SK-N-SH treated with all-trans-retinoic acid at 6 μM for 48 hours (cell line): ENCODE results near the gene CDH16.

ENCODE experiments used
- BACH2 ChIP-seq: fragments of 250-450 bp; sonication (Bioruptor Pico); IDR thresholded peaks from 2 replicates; pipeline ENCODE4 v1.9.0; 2021; ENCODE audit warnings: mild to moderate bottlenecking, borderline replicate concordance
- CREB5 ChIP-seq: fragments of 250-450 bp; sonication (Bioruptor Pico); IDR thresholded peaks from 2 replicates; pipeline ENCODE4 v1.5.1; 2020; ENCODE audit warnings: low read depth, mild to moderate bottlenecking, moderate library complexity
- ESRRG ChIP-seq: fragments of 250-450 bp; sonication (Bioruptor Pico); IDR thresholded peaks from 2 replicates; pipeline ENCODE4 v1.6.1; 2021; ENCODE audit warnings: mild to moderate bottlenecking
- GLIS3 ChIP-seq: fragments of 250-450 bp; sonication (Bioruptor Pico); IDR thresholded peaks from 2 replicates; pipeline ENCODE4 v1.5.0; 2020; ENCODE audit warnings: mild to moderate bottlenecking, moderate library complexity
- ISL1 ChIP-seq: fragments of 250-450 bp; sonication (Bioruptor Pico); IDR thresholded peaks from 2 replicates; pipeline ENCODE4 v2.1.2; 2022; ENCODE audit warnings: mild to moderate bottlenecking, moderate library complexity
- PATZ1 ChIP-seq: fragments of 250-450 bp; sonication (Bioruptor Pico); IDR thresholded peaks from 2 replicates; pipeline ENCODE4 v1.8.0; 2020; ENCODE audit warnings: mild to moderate bottlenecking, moderate library complexity, borderline replicate concordance
- POU6F1 ChIP-seq: fragments of 250-450 bp; sonication (Bioruptor Pico); IDR thresholded peaks from 2 replicates; pipeline ENCODE4 v1.8.0; 2021; ENCODE audit warnings: low read depth, mild to moderate bottlenecking, moderate library complexity, borderline replicate concordance
- PPARA ChIP-seq: fragments of 250-450 bp; sonication (Bioruptor Pico); IDR thresholded peaks from 2 replicates; pipeline ENCODE4 v1.5.0; 2020; ENCODE audit warnings: mild to moderate bottlenecking, borderline replicate concordance
- ZFP3 ChIP-seq: fragments of 250-450 bp; sonication (Bioruptor Pico); IDR thresholded peaks from 2 replicates; pipeline ENCODE4 v1.5.0; 2020; ENCODE audit warnings: mild to moderate bottlenecking, moderate library complexity
- ZFP30 ChIP-seq: fragments of 450-650 bp; formaldehyde crosslinking; IDR thresholded peaks from 2 replicates; pipeline ENCODE4 v1.5.0; 2022; ENCODE audit warnings: mild to moderate bottlenecking, moderate library complexity
- ZNF565 ChIP-seq: fragments of 450-650 bp; formaldehyde crosslinking; conservative IDR thresholded peaks from 2 replicates; pipeline ENCODE4 v1.5.0; 2020; ENCODE audit warnings: low read depth, mild to moderate bottlenecking, moderate library complexity
- ZNF8 ChIP-seq: fragments of 450-650 bp; formaldehyde crosslinking; IDR thresholded peaks from 2 replicates; pipeline ENCODE4 v1.5.0; 2020; ENCODE audit warnings: mild to moderate bottlenecking, moderate library complexity

- TF ChIP-seq CREB5 (CRISPR knock-in tag) (no peak), GLIS3 (CRISPR knock-in tag) (no peak), ISL1 (CRISPR knock-in tag) (no peak), PPARA (CRISPR knock-in tag) (no peak), ESRRG (CRISPR knock-in tag) (no peak), ZFP3 (CRISPR knock-in tag) (no peak), BACH2 (CRISPR knock-in tag) (no peak), ZNF8 (no peak), POU6F1 (CRISPR knock-in tag) (no peak), PATZ1 (no peak), ZFP30 (no peak), ZNF565 (CRISPR knock-in tag) (no peak)
Measured at GRCh38 chr16:66960270-66960669, 41.6 kb upstream of the CDH16 start.
